HepG2 (cell line): ENCODE measurements around the gene DUSP16. TPM values are rescaled to one million over a fixed set of nuclear protein-coding genes. Genes with fewer than 3 reads are reported as not detected.
A peak's percentile ranks its signal among the peaks of the same experiment; 100 is the strongest.

Source experiments
- ATAC-seq: fragments of 200-7000 bp; cut with Tn5 transposase; 3 replicates; pipeline ENCODE4 v1.9.1; 2020; ENCODE audit warnings: mild to moderate bottlenecking, moderate library complexity
- BruUV-seq: library from RNA; stranded (reverse); fragments of 400-500 nt; replicated peaks from 2 replicates; lab custom pipeline; 2021; lab: Mats Ljungman, UMichigan
- CTCF ChIA-PET: fragments of 300-600 bp; formaldehyde crosslinking; extraction: SDS; loops from one replicate; lab custom pipeline; 2021; ENCODE audit warnings: low total read pairs, inconsistent platforms, low intra/inter-chr PET ratio; lab: Yijun Ruan, JAX
- POLR2A ChIA-PET: fragments of 350-600 bp; sonication (Branson Sonifier 250); formaldehyde crosslinking; loops from one replicate; lab custom pipeline; 2020; ENCODE audit warnings: antibody characterized with exemption, inconsistent platforms; lab: Yijun Ruan, JAX
- DNase-seq: peaks from one replicate; pipeline ENCODE4 v3.0.0-alpha.2; 2015; ENCODE audit warnings: low spot score
- FAIRE-seq: peaks from 3 replicates; lab custom pipeline; 2011; peaks lifted over from hg19 to GRCh38; lab: Jason Lieb, UNC
- H2AFZ ChIP-seq: one replicate; pipeline ENCODE4 v1.6.1; 2011; ENCODE audit warnings: low read length, inconsistent platforms
- H3K27ac ChIP-seq: fragments of 300-600 bp; 3 replicates; pipeline ENCODE4 v1.8.0; 2011; ENCODE audit warnings: mixed run types, mild to moderate bottlenecking, mixed read lengths, low read length, inconsistent platforms; ENCODE audit not compliant: insufficient read depth; ENCODE audit errors: extremely low read length
- H3K27me3 ChIP-seq, 2 experiments: fragments of 200-600 bp in 1 of 2; 2 replicates in 1 of 2; 3 replicates in 1 of 2; pipeline versions ENCODE4 v1.6.0 to v1.8.0; 2011; ENCODE audit warnings: low read length in 2 of 2, mild to moderate bottlenecking in 2 of 2, moderate library complexity in 2 of 2, inconsistent platforms in 1 of 2; ENCODE audit not compliant: insufficient read depth in 2 of 2, control insufficient read depth in 1 of 2
- H3K36me3 ChIP-seq, 2 experiments: fragments of 200-600 bp in 1 of 2; replicated peaks in 1 of 2; 2 replicates in 1 of 2; 3 replicates in 1 of 2; pipeline versions ENCODE4 v1.5.1 to v1.8.0; 2011; ENCODE audit warnings: low read length in 2 of 2, inconsistent platforms in 1 of 2; ENCODE audit not compliant: insufficient read depth in 2 of 2, control insufficient read depth in 1 of 2
- H3K4me1 ChIP-seq: 2 replicates; pipeline ENCODE4 v1.5.1; 2012; ENCODE audit warnings: low read length, inconsistent platforms; ENCODE audit not compliant: insufficient read depth
- H3K4me2 ChIP-seq: 2 replicates; pipeline ENCODE4 v1.6.0; 2011; ENCODE audit warnings: low read depth, low read length, inconsistent platforms
- H3K4me3 ChIP-seq, 3 experiments: fragments of 200-600 bp in 1 of 3; sonication (generic), shearing (Covaris generic) in 1 of 3; replicated peaks in 1 of 3; 2 replicates each; pipeline ENCODE4 v1.5.1; 2011 to 2016; ENCODE audit warnings: low read length in 3 of 3, inconsistent platforms in 2 of 3, low read depth in 2 of 3, mild to moderate bottlenecking in 2 of 3, control low read depth in 1 of 3, mixed read lengths in 1 of 3; ENCODE audit not compliant: insufficient read depth in 1 of 3
- H3K79me2 ChIP-seq: one replicate; pipeline ENCODE4 v1.6.1; 2011; ENCODE audit warnings: low read length, inconsistent platforms; ENCODE audit not compliant: insufficient read depth
- H3K9ac ChIP-seq: 2 replicates; pipeline ENCODE4 v1.6.0; 2011; ENCODE audit warnings: mild to moderate bottlenecking, low read depth, low read length, inconsistent platforms; ENCODE audit not compliant: insufficient read depth
- H3K9me3 ChIP-seq: 2 replicates; pipeline ENCODE4 v1.5.1; 2012; ENCODE audit warnings: mild to moderate bottlenecking, low read length
- H4K20me1 ChIP-seq: 2 replicates; pipeline ENCODE4 v1.6.0; 2011; ENCODE audit warnings: inconsistent platforms, mild to moderate bottlenecking, low read length, moderate library complexity; ENCODE audit not compliant: insufficient read depth
- ASH2L ChIP-seq: fragments of 300-600, 200-600 bp; sonication (generic); IDR thresholded peaks from 2 replicates; pipeline ENCODE4 v1.7.0; 2017; ENCODE audit warnings: low read depth, mild to moderate bottlenecking, moderate library complexity, mixed read lengths, low read length; ENCODE audit not compliant: insufficient read length
- FOSL2 ChIP-seq: sonication (generic); formaldehyde crosslinking; IDR thresholded peaks from 2 replicates; pipeline ENCODE4 v1.4.0; 2020; ENCODE audit warnings: missing genetic modification reagents
- NR2F6 ChIP-seq, 2 experiments: IDR thresholded peaks; 2 replicates each; pipeline ENCODE4 v1.6.1; 2016; ENCODE audit warnings: antibody characterized with exemption in 1 of 2, mild to moderate bottlenecking in 1 of 2
- NRL ChIP-seq: sonication (generic); formaldehyde crosslinking; IDR thresholded peaks from 2 replicates; pipeline ENCODE4 v1.5.0; 2020; ENCODE audit warnings: missing genetic modification reagents, mild to moderate bottlenecking, moderate library complexity, borderline replicate concordance
- U2AF1 ChIP-seq: fragments of 200-400 bp; formaldehyde crosslinking; optimal IDR thresholded peaks from 2 replicates; pipeline ENCODE3; 2017; ENCODE audit warnings: mild to moderate bottlenecking, low read depth, low read length
- ZBTB38 ChIP-seq: sonication (generic); formaldehyde crosslinking; IDR thresholded peaks from 2 replicates; pipeline ENCODE4 v1.5.1; 2020; ENCODE audit warnings: mild to moderate bottlenecking, missing genetic modification reagents
- ZMYM3 ChIP-seq: sonication (generic); formaldehyde crosslinking; IDR thresholded peaks from 2 replicates; pipeline ENCODE4 v1.5.1; 2020; ENCODE audit warnings: mild to moderate bottlenecking, missing genetic modification reagents
- ZNF101 ChIP-seq: sonication (generic); formaldehyde crosslinking; IDR thresholded peaks from 2 replicates; pipeline ENCODE4 v1.4.0; 2020; ENCODE audit warnings: mild to moderate bottlenecking, low read depth, missing genetic modification reagents, borderline replicate concordance
- ZNF3 ChIP-seq: IDR thresholded peaks from 2 replicates; pipeline ENCODE4 v1.7.0; 2017; ENCODE audit warnings: inconsistent platforms
- ZNF770 ChIP-seq: sonication (generic); formaldehyde crosslinking; IDR thresholded peaks from 2 replicates; pipeline ENCODE4 v1.5.0; 2020; ENCODE audit warnings: mild to moderate bottlenecking, missing genetic modification reagents
- WGBS: methylation state at CpG from one replicate; pipeline ENCODE4 v1.1.6; 2017; ENCODE audit warnings: low lambda C conversion rate; 5-methylcytosine and 5-hydroxymethylcytosine counted together
- in situ Hi-C: cut with HindIII; loops from 2 replicates; pipeline ENCODE4 v1.10.0; 2017; ENCODE audit warnings: low pct_unique_long_range_greater_than_20kb; ENCODE audit not compliant: extremely low pct_ligation_motif_present
- intact Hi-C: fragments of 100-400 bp; cut with micrococcal nuclease; formaldehyde crosslinking; loops from one replicate; pipeline ENCODE4 v1.10.0; 2022; ENCODE audit not compliant: unreplicated experiment
- polyA plus RNA-seq, 8 experiments: library from polyadenylated mRNA; depleted of rRNA in 3 of 8; stranded (reverse) in 7 of 8; unstranded in 1 of 8; fragments of >200 nt; fragmentation: Illumina TruSeq in 4 of 8; extraction: Trizol in 4 of 8; gene quantifications; 2 replicates each; pipeline versions ENCODE4 v1.2.1 to v1.2.3, GENCODE V29; 2011 to 2016; ENCODE audit warnings: low read depth in 4 of 8, missing spikeins in 1 of 8, mixed read lengths in 1 of 8; ENCODE audit not compliant: insufficient read depth in 1 of 8
- total RNA-seq, 5 experiments: library from RNA; depleted of rRNA; stranded (reverse); fragments of >200 nt; fragmentation: Illumina TruSeq; extraction: Trizol; gene quantifications; 2 replicates each; pipeline ENCODE4 v1.2.3, GENCODE V29; 2016; ENCODE audit warnings: low read depth in 1 of 5

DUSP16 gene
- total and polyA plus RNA-seq, 2 of the 13 experiments (the other 11 are each of a cell fraction or from before 2014, with no cell fraction given), result 45.7 to 46.6 TPM

GRCh38 chr12:12558291-12558690, 4.4 kb downstream of the DUSP16 start:
- H2AFZ ChIP-seq, result no peak overlapping the region
- peak overlapping the region; percentile 85 for H3K4me2 ChIP-seq
- BruUV-seq, result no TSS peak
- peak overlapping the region; percentile 93 for H3K27ac ChIP-seq
- 80% methylated on average over 4 of the region's 4 CpGs for whole genome bisulfite sequencing
- peak overlapping the region; percentile 99 for H3K9ac ChIP-seq
- peaks cover 84% of the 10 kb centered on the region for H3K79me2 ChIP-seq
- in situ Hi-C loops (no loop called here), intact Hi-C loops (no loop called here)
- H3K4me1 ChIP-seq, result peaks cover 58% of the 10 kb centered on the region
- FAIRE-seq (no peak), ATAC-seq (no peak), DNase-seq (no peak)
- ChIA-PET POLR2A (interaction anchor here (1.1 to 1.5 kb wide), 3 partner anchors 10 to 160 kb away, joined by 3 to 7 read pairs (median 3); no protein-coding TSS in a partner anchor), CTCF (no interaction called here)
- no peaks in the 10 kb centered on the region; a peak in 1 of 5 replicates for H3K27me3 ChIP-seq
- H3K4me3 ChIP-seq, result peak overlapping the region; percentile 77 to 87 (median 79); a peak in 5 of 6 replicates
- H4K20me1 ChIP-seq, result peaks cover under 1% of the 10 kb centered on the region; the same call in 1 of the 2 replicates
- H3K36me3 ChIP-seq, result peaks cover 0 to 7% of the 10 kb centered on the region in 2 experiments; a peak in 2 of 5 replicates
- no peaks in the 10 kb centered on the region for H3K9me3 ChIP-seq
- TF ChIP-seq ZBTB38 (CRISPR knock-in tag) (0 out of 2 replicates have a peak, but pooled peaks have one; percentile 41), NRL (CRISPR knock-in tag) (no peak), ZNF101 (CRISPR knock-in tag) (no peak), FOSL2 (CRISPR knock-in tag) (0 out of 2 replicates have a peak, but pooled peaks have one; percentile 12), U2AF1 (no peak), NR2F6 (IDR thresholded peaks at IDR 0.05) (0 out of 2 replicates have a peak, but pooled peaks have one; percentile 9), NR2F6 (CRISPR knock-in tag; IDR thresholded peaks at IDR 0.05) (0 out of 2 replicates have a peak, but pooled peaks have one; percentile 29), ASH2L (peak; percentile 10), ZNF770 (CRISPR knock-in tag) (peak; percentile 98), ZNF3 (peak; percentile 65; the same call in 1 of the 2 replicates), ZMYM3 (CRISPR knock-in tag) (0 out of 2 replicates have a peak, but pooled peaks have one; percentile 36)
